ENCODE data around the gene CDH5.
A peak's percentile ranks its signal among the peaks of the same experiment; 100 is the strongest.
"Not testable (repeated sequence)": the region's sequence is repeated elsewhere in the genome, so short reads cannot be mapped to it uniquely, and the experiment has no call there.

The CDH5 gene, protein sequence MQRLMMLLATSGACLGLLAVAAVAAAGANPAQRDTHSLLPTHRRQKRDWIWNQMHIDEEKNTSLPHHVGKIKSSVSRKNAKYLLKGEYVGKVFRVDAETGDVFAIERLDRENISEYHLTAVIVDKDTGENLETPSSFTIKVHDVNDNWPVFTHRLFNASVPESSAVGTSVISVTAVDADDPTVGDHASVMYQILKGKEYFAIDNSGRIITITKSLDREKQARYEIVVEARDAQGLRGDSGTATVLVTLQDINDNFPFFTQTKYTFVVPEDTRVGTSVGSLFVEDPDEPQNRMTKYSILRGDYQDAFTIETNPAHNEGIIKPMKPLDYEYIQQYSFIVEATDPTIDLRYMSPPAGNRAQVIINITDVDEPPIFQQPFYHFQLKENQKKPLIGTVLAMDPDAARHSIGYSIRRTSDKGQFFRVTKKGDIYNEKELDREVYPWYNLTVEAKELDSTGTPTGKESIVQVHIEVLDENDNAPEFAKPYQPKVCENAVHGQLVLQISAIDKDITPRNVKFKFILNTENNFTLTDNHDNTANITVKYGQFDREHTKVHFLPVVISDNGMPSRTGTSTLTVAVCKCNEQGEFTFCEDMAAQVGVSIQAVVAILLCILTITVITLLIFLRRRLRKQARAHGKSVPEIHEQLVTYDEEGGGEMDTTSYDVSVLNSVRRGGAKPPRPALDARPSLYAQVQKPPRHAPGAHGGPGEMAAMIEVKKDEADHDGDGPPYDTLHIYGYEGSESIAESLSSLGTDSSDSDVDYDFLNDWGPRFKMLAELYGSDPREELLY

GRCh38 chr16:66366433-66367299 lies at the start of gene CDH5:
Gene CDH5 (plus strand): TSS chr16:66366691. CDS start chr16:66379338, 12,647 bp downstream.
- DNase-seq, result no peak

DNA sequence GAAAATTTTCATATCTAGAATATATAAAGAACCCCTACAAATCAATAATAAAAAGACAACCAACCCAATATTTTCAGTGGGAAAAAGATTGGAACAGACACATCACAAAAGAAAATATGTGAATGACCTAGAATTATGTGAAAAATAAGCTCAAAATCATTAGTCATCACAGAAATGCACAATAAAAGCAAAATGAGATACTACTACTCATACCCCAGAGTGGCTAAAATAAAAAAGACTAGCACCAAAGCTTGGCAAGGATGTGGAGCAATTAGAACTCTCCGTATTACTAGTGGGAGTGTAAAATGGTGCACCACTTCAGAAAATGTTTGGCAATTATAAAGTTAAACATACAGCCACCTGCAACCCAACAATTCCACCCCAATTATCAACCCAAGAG lies 48.0 kb upstream of the CDH5 start:
- DNase-seq, result no peak

DNA sequence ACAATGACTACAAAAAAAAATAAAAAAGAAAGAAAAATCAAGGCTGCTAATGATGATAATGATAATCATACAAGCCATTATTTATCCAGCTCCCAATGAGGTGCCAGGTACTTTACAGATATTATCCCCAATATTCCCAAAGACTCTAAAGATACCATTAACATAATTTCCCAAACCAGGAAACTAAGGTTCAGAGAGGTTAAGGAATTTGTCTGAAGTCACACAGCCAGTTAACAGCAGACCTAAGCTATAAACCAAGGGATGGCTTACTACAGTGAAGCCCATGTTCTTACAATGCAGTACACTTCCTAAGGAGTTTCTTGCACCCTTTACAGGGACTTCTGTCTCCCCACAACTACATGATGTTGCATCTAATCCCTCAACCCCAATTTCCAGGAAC lies 45.7 kb upstream of the CDH5 start:
- no peak for DNase-seq

DNA sequence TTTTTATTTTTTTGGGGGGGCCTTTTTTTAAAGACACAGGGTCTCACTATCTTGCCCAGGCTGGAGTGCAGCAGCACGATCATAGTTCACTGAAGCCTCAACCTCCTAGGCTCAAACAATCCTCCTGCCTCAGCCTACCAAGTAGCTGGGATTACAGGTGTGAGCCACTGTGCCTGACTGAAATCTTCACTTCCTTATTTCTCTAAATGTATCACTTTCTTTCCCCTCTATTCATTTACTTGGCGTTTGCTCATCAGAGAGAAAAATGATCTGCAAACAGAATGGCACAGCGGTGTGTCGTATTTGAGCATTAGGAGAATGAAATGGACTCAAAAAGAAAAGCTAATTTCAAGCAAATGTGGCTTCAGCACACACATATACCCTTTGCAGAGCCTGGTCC lies 44.3 kb upstream of the CDH5 start:
- no peak for DNase-seq

- DNase-seq, result no peak
These were observed 41.5 kb upstream of the CDH5 start for GRCh38 chr16:66324815-66325515.

DNA sequence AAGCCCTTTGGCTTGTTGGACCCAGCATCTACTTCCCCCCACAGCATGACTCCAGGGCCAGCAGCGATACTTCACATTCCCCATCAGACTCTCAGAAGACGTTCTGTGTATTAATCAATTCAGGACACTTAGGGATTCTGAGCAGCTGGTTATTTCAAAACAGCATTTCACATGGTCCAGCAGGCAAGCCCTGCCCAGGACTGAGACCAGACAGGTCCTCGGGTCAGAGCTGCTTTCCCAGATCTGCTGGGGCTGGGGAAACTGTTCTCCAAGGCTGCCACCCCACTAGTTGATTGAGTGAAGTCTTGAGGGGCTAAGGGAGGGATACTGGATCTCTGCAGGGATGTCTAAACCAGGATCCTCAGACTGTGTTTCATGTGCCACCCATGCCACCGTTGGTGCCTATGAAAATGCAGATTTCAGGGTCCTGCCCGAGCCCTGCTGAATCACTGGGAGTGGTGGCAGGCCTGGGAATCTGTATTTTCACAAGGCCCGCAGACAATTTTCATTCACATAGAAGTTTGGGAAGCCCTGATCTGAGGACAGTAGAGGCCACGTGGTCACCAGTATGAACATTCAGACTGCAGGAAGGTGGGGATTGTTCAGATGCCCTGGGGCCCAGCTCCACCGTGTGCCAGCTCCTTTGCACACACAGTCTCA lies 40.6 kb upstream of the CDH5 start:
- no peak for DNase-seq

DNA sequence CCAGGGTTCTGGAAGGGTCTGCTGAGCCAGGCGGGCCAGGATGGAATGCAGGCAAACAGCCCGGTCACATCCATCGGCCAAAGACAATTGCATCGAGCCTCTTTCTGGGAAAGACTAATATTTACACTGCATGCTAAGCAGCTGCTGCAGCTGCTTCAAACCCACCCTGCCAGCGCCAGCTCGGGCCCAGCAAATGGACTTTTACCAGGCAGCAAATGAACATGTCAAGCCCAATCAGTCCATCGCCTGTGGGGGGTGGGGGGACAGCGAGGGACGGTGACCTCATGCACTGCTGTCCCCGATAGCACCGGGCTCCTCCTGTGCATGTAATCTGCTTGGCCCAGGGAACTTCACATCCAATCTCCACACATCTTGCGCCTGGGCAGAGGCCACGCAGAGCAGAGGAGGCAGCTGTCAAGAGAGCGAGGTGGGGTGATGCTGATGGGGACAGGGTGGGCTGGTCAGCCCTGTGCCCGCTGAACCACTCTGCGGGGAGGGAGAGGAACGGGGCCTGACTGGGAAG lies 39.4 kb upstream of the CDH5 start:
- no peak for DNase-seq

DNA sequence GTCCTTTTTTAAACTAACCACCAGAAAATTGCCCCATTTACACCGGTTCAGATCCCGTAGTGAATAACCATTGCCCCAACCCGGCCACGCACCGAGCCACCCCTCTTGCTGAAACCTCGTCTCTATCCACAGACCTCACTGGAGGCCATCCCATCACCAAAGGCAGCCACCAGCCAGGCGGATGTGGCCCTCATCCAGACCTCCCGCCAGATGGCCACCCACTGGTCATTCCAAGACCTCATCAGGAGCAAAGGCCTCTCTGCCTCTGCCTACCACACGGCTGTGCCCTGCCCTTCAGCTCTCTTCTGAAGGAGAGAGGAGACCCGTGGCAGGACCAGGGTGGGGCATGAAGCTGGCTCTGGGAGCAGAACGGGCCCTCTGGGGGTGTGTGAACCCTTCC lies 38.2 kb upstream of the CDH5 start:
- no peak for DNase-seq

DNA sequence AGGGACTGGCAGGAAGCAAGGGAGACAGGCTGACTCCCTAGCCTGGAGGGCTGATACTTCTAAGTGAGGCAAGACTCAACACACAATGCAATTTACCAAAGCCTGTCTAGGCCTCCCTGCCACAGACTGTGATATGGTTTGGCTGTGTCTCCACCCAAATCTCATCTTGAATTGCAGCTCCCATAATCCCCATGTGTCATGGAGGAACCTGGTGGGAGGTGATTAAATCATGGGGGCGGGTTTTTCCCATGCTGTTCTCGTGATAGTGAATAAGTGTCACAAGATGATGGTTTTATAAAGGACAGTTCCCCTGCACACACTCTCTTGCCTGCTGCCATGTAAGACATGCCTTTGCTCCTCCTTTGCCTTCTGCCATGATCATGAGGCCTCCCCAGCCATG lies 35.0 kb upstream of the CDH5 start:
- not testable (repeated sequence) for DNase-seq

- no peak for DNase-seq
These were observed 33.6 kb upstream of the CDH5 start for GRCh38 chr16:66332634-66333610.

DNA sequence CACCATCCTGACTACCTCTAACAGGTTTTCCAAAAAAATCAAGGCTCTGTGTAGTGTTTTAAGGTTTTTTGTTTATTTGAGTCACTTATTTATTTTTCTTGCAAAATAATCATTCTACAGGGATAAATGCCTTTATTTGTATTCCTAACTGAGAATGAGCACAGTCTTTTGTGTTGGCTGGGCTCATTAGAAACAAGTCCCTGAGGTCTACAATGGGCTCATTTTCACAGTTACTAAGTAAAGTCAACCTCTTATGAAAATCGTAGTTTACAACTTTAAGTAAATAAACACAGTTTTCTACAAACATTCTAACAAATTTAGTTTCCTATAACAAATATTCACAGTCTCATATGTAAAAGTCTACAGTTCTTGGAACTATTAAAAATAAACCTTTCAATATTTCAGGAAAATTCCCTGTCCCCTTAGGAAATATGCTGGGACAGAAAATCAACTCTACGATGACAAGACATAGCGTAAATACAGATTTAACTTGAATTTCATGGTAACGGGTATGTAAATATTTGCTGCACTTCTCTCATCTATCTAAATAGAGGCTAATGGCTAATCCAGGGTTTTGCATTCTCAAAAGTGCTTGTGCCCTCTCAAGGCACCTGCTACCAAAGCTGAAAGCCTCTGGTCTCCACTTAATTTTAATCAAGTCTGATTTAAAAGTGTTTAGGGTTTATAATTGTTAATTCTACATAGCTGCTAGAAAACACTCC lies 31.5 kb upstream of the CDH5 start:
- no peak for DNase-seq

- no peak for DNase-seq
These were observed 30.7 kb upstream of the CDH5 start for GRCh38 chr16:66335704-66336329.

GRCh38 chr16:66337463-66338188 lies 28.9 kb upstream of the CDH5 start:
- DNase-seq, result no peak

GRCh38 chr16:66342294-66342900 lies 24.1 kb upstream of the CDH5 start:
- no peak for DNase-seq

DNA sequence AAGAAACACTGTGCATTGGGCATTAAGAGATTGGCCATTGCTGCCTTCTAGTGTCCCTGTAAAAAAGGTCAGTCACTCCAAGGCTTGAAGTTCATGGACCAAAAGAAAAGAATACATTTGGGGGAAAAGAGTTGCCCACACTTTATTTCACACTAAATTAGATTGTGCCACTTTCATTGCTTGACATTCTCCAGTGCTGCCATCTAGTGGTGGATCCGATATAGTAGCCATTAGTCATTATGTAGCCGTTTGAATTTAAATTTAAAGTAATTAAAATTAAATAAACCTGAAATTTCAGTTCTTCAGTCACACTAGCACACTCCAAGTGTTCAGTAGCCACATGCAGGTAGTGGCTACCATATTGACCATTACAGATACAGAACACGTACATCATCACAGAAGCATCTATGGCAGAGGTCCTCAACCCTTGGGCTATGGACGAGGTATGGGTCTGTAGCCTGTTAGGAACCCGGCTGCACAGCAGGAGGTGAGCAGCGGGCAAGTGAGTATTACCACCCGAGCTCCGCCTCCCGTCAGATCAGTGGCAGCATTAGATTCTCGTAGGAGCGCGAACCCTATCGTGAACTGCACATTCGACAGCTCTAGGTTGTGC lies 21.9 kb upstream of the CDH5 start:
- DNase-seq, result peak in 1 of 2 donors; percentile 23

GRCh38 chr16:66346221-66346620 lies 20.3 kb upstream of the CDH5 start:
- DNase-seq, result no peak

GRCh38 chr16:66352304-66352703 lies 14.2 kb upstream of the CDH5 start:
- DNase-seq, result no peak

- DNase-seq, result no peak
These were observed 13.4 kb upstream of the CDH5 start for GRCh38 chr16:66353055-66353454.
